ENCODE data around the gene COL11A2. TPM values are rescaled to one million over a fixed set of nuclear protein-coding genes. Genes with fewer than 3 reads are reported as not detected.

COL11A2 gene
- total RNA-seq, 1 experiment from 2014 or later: 0.32 TPM

DNA sequence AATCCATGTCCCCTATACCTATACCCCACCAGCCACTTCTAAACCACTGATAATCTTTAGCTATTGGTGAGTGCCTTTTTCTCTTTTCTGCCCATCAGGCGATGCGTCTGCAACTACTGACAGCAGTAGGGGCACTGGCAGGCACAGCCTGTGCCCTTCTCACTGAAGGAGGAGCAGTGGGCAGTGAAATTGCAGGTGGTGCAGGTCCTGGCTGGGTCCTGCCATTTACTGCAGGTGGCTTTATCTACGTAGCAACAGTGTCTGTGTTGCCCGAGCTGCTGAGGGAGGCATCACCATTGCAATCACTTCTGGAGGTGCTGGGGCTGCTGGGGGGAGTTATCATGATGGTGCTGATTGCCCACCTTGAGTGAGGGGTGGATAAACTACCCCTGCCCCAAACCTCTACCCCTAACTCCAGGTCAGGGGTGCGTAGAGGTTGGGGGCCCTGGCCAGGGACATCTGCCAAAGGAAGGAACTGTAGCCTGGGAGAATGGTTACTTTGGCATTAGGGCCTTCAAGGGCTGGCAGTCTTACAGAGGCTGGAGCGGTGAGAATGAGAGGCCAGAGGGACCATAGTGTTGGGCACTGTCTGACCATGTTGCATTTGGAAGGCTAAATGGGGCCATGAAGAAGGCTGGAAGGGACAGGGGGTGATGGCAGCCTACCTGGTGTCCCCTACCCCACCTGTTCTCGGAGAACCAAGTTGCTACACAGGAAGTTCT lies 11.3 kb upstream of the COL11A2 start:
- Histone ChIP-seq H3K4me1 (replicated peaks) (peaks cover 57% of the 10 kb centered on the region), H3K36me3 (peaks cover 42% of the 10 kb centered on the region)

GRCh38 chr6:33202799-33203198 lies 10.5 kb upstream of the COL11A2 start:
- H3K36me3 ChIP-seq: peaks cover 38% of the 10 kb centered on the region
- H3K27ac ChIP-seq: no peak overlapping the region
- no peaks in the 10 kb centered on the region for H3K27me3 ChIP-seq (replicated peaks)
- DNase-seq (ENCODE audit: low read depth in 1 of 2, low spot score in 2 of 2): no peak
- H3K4me1 ChIP-seq (replicated peaks): peaks cover 54% of the 10 kb centered on the region
- H3K4me3 ChIP-seq: no peak overlapping the region
- no peaks in the 10 kb centered on the region for H3K9me3 ChIP-seq (replicated peaks)

More for the DNA sequence above, 11.3 kb upstream of the COL11A2 start:
- no peak overlapping the region for H3K27ac ChIP-seq
- no peak for DNase-seq (ENCODE audit: low read depth in 1 of 2, low spot score in 2 of 2)
- no peaks in the 10 kb centered on the region for H3K9me3 ChIP-seq (replicated peaks)
- no peak overlapping the region for H3K4me3 ChIP-seq
- H3K27me3 ChIP-seq (replicated peaks): no peaks in the 10 kb centered on the region

GRCh38 chr6:33201935-33202334 lies 9.7 kb upstream of the COL11A2 start:
- H3K9me3 ChIP-seq (replicated peaks): no peaks in the 10 kb centered on the region
- H3K27ac ChIP-seq: no peak overlapping the region
- H3K27me3 ChIP-seq (replicated peaks): no peaks in the 10 kb centered on the region
- no peak for DNase-seq (ENCODE audit: low read depth in 1 of 2, low spot score in 2 of 2)
- peaks cover 51% of the 10 kb centered on the region for H3K4me1 ChIP-seq (replicated peaks)
- H3K4me3 ChIP-seq: peak overlapping the region; percentile 85
- peaks cover 46% of the 10 kb centered on the region for H3K36me3 ChIP-seq

DNA sequence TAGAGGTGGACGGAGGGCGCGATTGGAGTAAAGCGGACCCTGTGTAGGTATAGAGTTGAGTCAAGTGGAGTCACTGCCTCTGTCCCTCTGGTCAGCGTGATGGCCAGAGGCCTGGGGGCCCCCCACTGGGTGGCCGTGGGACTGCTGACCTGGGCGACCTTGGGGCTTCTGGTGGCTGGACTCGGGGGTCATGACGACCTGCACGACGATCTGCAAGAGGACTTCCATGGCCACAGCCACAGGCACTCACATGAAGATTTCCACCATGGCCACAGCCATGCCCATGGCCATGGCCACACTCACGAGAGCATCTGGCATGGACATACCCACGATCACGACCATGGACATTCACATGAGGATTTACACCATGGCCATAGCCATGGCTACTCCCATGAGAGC lies 8.9 kb upstream of the COL11A2 start:
- peak overlapping the region; percentile 85 for H3K4me3 ChIP-seq
- DNase-seq (ENCODE audit: low read depth in 1 of 2, low spot score in 2 of 2): no peak
- peaks cover 43% of the 10 kb centered on the region for H3K4me1 ChIP-seq (replicated peaks)
- no peaks in the 10 kb centered on the region for H3K27me3 ChIP-seq (replicated peaks)
- peak overlapping the region; percentile 89 for H3K27ac ChIP-seq
- no peaks in the 10 kb centered on the region for H3K9me3 ChIP-seq (replicated peaks)
- peaks cover 54% of the 10 kb centered on the region for H3K36me3 ChIP-seq

DNA sequence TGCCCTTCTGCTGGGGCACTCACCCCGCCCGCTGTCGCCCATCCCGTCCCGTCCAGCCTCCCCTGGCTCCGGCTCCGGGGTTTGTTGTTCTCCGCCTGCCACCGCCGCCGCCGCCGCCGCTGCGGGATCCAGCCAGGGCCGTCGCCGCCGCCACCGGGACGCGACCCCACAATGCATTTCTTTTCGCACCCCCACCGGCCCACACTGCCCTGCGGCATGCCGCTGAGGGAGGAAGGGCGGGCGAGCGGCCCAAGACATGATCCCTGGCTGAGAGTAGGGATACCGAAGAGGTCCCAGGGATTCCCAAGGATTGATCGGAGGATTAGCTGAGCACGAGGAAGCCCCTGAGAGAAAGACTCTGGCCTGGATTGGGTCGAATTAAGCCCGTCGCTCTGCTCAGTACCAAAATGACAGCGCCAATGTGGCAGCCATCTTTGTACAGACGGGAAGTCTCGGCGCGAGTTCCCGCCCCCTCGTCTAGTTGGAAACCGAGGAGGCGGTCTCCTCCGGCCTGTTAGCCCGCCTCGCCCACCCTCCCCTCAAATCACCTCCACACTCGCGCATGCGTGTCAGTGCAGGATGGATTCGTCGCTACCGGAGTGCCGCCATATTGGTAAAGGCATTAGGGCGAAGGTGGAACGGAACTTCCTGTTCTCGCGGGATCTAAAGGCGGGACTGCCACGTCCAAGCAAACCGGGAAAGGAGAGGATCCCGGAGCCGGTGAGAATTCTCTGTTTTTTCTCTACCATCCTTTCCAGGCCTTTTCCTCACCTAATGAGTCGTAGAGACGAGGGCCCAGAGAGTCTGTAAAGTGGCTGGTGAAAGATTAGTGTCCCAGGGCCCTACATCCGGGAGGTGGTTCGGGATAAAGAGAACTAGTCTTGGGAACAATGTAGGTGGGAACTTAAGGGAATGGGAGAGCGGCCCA lies 8.2 kb upstream of the COL11A2 start, which contains the start of the genes RXRB and SLC39A7:
Gene RXRB, minus strand, starts transcription at position 447 of the 928 bp plus-strand sequence. Its CDS starts 189 bp downstream, at position 258.
Gene SLC39A7, plus strand, starts transcription at position 649 of the 928 bp plus-strand sequence. CDS start 379 bp downstream, outside the sequence.
- Histone ChIP-seq H3K4me3 (peak within 1 kb of the TSS; percentile 85), H3K4me1 (replicated peaks) (peaks cover 36% of the 10 kb centered on the region)

GRCh38 chr6:33199687-33200218 lies 7.5 kb upstream of the COL11A2 start:
- peaks cover 29% of the 10 kb centered on the region for H3K4me1 ChIP-seq (replicated peaks)
- peaks cover 68% of the 10 kb centered on the region for H3K36me3 ChIP-seq
- H3K9me3 ChIP-seq (replicated peaks): no peaks in the 10 kb centered on the region
- peak overlapping the region; percentile 89 for H3K27ac ChIP-seq
- DNase-seq (ENCODE audit: low read depth in 1 of 2, low spot score in 2 of 2): no peak
- H3K27me3 ChIP-seq (replicated peaks): no peaks in the 10 kb centered on the region
- peak overlapping the region; percentile 85 for H3K4me3 ChIP-seq

More for the DNA sequence above, 8.2 kb upstream of the COL11A2 start, which contains the start of the genes RXRB and SLC39A7:
- no peaks in the 10 kb centered on the region for H3K27me3 ChIP-seq (replicated peaks)
- DNase-seq (ENCODE audit: low read depth in 1 of 2, low spot score in 2 of 2): peak; percentile 98 to 99
- H3K27ac ChIP-seq: peak within 1 kb of the TSS; percentile 89
- peaks cover 60% of the 10 kb centered on the region for H3K36me3 ChIP-seq
- H3K9me3 ChIP-seq (replicated peaks): no peaks in the 10 kb centered on the region

- Histone ChIP-seq H3K27me3 (replicated peaks) (no peaks in the 10 kb centered on the region), H3K4me3 (no peak overlapping the region), H3K4me1 (replicated peaks) (peaks cover 21% of the 10 kb centered on the region), H3K36me3 (peaks cover 72% of the 10 kb centered on the region), H3K27ac (no peak overlapping the region), H3K9me3 (replicated peaks) (no peaks in the 10 kb centered on the region)
- no peak for DNase-seq (ENCODE audit: low read depth in 1 of 2, low spot score in 2 of 2)
These were observed 6.7 kb upstream of the COL11A2 start for GRCh38 chr6:33198853-33199436.

DNA sequence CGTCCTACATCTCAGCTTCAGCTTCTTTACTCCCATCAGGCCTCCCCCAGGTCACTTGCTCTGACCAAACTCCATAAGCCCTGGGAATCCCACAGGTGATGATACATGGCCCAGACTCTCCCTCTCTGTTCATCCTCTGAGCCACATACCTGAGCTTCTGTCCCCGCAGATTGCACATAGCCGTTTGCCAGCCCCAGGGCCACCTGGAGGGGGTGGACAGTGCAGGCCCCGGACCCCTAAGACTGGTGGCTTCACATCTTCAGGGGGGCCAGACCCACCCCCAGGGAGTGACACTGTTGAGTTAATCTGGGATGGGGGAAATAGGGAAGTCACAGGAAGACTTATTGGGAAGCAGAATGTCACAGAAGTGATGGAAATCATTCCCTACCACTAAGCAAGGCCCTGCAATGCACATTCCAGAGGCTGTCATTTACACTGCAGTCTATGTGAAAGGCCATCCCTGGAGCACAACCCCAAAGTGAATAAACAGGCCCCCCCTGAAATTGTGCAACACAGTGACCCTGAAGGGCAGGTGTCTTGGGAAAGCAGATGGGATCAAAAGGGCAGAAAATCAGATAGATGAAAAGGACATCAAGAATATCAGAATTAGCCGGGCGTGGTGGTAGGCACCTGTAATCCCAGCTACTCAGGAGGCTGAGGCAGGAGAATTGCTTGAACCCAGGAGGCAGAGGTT lies 6.0 kb upstream of the COL11A2 start:
- no peak overlapping the region for H3K4me3 ChIP-seq
- no peaks in the 10 kb centered on the region for H3K27me3 ChIP-seq (replicated peaks)
- H3K27ac ChIP-seq: no peak overlapping the region
- H3K36me3 ChIP-seq: peaks cover 67% of the 10 kb centered on the region
- DNase-seq (ENCODE audit: low read depth in 1 of 2, low spot score in 2 of 2): no peak
- H3K4me1 ChIP-seq (replicated peaks): peaks cover 20% of the 10 kb centered on the region
- no peaks in the 10 kb centered on the region for H3K9me3 ChIP-seq (replicated peaks)

DNA sequence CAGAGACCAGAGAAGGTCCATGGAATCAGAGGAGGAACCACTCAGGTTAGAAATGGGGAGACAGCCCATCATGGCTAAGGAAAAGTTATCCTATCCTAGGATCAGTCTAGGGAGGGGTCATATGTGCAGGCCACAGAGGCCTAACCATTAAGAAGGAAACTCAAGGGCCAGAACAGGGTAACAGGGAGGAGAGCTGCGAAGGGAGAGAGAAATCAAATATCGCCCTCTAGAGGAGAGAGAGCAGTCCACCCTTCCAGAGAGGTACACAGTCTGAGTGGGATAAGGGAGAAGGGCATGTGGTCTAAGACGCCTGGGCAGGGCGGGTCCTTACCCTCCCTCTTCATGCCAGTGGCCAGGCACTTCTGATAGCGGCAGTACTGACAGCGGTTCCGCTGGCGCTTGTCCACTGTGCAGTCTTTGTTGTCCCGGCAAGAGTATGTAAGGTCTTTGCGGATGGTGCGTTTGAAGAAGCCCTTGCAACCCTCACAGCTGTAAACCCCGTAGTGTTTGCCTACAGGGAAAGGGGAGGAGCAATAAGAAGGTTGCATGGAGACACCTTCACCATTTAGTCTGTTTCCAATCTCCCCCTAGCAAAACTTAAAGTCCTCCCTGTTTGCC lies 5.3 kb upstream of the COL11A2 start:
- Histone ChIP-seq H3K4me1 (replicated peaks) (peaks cover 20% of the 10 kb centered on the region), H3K9me3 (replicated peaks) (no peaks in the 10 kb centered on the region), H3K4me3 (no peak overlapping the region; the same call in 1 of the 2 replicates), H3K36me3 (peaks cover 59% of the 10 kb centered on the region), H3K27ac (no peak overlapping the region), H3K27me3 (replicated peaks) (peaks cover 3% of the 10 kb centered on the region)
- peak in 1 of 2 experiments; percentile 45 for DNase-seq (ENCODE audit: low read depth in 1 of 2, low spot score in 2 of 2)

DNA sequence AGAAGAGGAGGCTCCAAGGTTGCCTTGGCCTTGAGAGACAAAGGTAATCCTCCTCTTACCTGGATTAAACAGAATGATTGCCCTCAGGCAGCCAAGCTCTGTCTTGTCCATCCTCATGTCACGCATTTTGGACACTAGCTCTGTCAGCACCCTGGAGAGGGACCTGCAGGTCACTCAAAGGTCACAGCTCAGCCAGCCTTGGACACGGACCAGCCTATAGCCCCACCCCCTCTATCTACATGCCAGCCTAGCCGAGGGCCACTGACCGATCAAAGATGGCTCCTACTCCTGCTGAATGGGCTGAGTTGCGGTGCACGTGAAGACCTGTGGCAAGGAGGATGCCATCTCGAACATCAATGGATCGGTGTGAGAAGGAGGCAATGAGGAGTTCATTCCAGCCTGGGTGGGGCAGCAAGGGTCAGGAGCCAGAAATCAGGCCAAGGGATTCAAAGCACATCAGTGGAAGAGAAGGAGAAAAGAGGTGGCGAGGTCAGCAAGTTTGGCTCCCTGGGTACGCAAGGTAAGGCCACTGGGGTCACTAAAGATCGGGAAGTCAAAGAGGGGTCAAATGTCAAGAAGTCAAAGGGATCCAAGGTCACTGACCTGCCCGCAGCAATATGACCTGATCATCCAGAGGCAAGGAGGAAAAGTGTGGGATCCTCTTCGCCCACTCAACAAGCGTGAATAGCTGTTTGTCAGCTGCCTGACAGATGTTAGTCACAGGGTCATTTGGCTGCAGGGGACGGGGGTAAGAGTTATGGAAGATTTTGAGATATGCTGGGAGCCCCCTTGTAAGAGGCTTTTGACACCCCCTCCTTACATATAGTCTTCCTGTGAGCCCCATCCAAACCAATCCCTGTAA lies 3.3 kb upstream of the COL11A2 start:
- no peak overlapping the region for H3K4me3 ChIP-seq
- H3K9me3 ChIP-seq (replicated peaks): no peaks in the 10 kb centered on the region
- H3K27me3 ChIP-seq (replicated peaks): peaks cover 17% of the 10 kb centered on the region
- no peak for DNase-seq (ENCODE audit: low read depth in 1 of 2, low spot score in 2 of 2)
- no peak overlapping the region for H3K27ac ChIP-seq
- peaks cover 42% of the 10 kb centered on the region for H3K36me3 ChIP-seq
- peaks cover 8% of the 10 kb centered on the region for H3K4me1 ChIP-seq (replicated peaks)

GRCh38 chr6:33194431-33194979 lies 2.2 kb upstream of the COL11A2 start:
- Histone ChIP-seq H3K4me3 (no peak overlapping the region), H3K36me3 (peaks cover 38% of the 10 kb centered on the region), H3K4me1 (replicated peaks) (peaks cover 6% of the 10 kb centered on the region), H3K27me3 (replicated peaks) (peaks cover 17% of the 10 kb centered on the region), H3K9me3 (replicated peaks) (no peaks in the 10 kb centered on the region), H3K27ac (no peak overlapping the region)
- no peak for DNase-seq (ENCODE audit: low read depth in 1 of 2, low spot score in 2 of 2)
